Measurements from ENCODE around the gene DOK4. TPM values are rescaled to one million over a fixed set of nuclear protein-coding genes. Genes with fewer than 3 reads are reported as not detected.

DOK4 gene
- total RNA-seq, 2 experiments from 2014 or later = 2.4 to 2.9 TPM

DNA sequence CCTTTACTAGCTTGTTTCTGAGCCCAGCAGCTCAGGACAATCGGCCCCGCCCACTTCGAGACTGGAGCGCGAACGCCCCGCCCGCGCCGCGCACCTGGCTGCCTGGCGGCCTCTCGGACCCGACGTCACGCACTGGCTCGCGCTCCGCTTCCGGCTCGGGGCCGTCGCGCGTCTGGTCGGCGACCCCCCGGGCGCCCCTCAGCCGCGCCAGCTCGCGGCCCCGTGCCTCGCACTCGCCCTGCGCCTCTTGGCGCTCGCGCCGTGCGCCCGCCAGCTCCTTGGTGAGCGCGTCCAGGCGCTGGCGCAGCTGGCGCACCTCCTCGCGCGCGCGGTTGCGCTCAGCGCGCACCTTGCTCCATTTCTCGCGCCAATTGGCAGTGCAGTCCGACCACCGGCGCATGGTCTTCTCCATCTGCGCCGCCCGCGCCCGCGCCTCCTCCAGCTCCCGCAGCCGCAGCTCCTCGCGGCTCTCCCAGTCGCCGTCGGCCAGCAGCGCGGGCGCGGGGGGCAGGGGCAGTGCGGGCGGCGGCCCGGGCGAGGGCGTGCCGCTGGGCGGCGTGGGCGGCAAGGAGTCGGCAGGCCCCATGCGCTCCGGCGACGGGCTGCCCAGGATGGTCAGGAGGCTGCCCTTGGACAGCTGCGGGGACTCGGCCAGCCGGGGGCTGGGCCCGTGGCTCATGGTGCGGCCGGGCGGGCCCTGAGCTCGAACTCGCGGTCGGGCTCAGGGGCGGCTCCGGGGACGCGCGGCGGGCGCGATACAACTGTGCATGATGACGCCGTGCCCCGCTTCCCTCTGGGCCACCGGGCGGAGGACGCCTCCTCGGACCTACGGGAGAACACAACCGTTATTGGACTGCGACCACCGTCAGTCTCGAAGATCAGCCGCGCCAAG, 42.5 kb upstream of the DOK4 start:
- Mint-ChIP-seq H3K4me1 (ENCODE audit: low read depth) (peaks cover 45% of the 10 kb centered on the region), H3K4me3 (no peak overlapping the region), H3K27ac (no peak overlapping the region), H3K27me3 (no peaks in the 10 kb centered on the region), H3K36me3 (ENCODE audit: low read depth) (peaks cover 10% of the 10 kb centered on the region), H3K9me3 (no peaks in the 10 kb centered on the region)
- peaks cover 5% of the 10 kb centered on the region for H3K36me3 ChIP-seq (ENCODE audit: insufficient read depth, low read length)
- no peak for DNase-seq
- peaks cover 50% of the 10 kb centered on the region for H3K4me1 ChIP-seq (ENCODE audit: insufficient read depth, low read length)
- no peak overlapping the region for H3K4me3 ChIP-seq (ENCODE audit: low read length)
- POLR2A ChIA-PET = no interaction called here
- ATAC-seq (ENCODE audit: poor library complexity) = no peak
- intact Hi-C loops (cut with DNase I, micrococcal nuclease) = no loop called here
- TF ChIP-seq, protein P1, sequence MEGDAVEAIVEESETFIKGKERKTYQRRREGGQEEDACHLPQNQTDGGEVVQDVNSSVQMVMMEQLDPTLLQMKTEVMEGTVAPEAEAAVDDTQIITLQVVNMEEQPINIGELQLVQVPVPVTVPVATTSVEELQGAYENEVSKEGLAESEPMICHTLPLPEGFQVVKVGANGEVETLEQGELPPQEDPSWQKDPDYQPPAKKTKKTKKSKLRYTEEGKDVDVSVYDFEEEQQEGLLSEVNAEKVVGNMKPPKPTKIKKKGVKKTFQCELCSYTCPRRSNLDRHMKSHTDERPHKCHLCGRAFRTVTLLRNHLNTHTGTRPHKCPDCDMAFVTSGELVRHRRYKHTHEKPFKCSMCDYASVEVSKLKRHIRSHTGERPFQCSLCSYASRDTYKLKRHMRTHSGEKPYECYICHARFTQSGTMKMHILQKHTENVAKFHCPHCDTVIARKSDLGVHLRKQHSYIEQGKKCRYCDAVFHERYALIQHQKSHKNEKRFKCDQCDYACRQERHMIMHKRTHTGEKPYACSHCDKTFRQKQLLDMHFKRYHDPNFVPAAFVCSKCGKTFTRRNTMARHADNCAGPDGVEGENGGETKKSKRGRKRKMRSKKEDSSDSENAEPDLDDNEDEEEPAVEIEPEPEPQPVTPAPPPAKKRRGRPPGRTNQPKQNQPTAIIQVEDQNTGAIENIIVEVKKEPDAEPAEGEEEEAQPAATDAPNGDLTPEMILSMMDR (IDR thresholded peaks at IDR 0.05) = no peak
- H3K27ac ChIP-seq (ENCODE audit: low read depth in 1 of 2, low read length in 2 of 2) = no peak overlapping the region
- no peaks in the 10 kb centered on the region for H3K27me3 ChIP-seq (ENCODE audit: control insufficient read depth in 1 of 2, insufficient read depth in 2 of 2, low read length in 2 of 2)
- CTCF ChIA-PET = interaction anchor here (1.2 kb wide), 1 partner anchor 9 kb away, joined by 4 read pairs; no protein-coding TSS in a partner anchor
- no peaks in the 10 kb centered on the region for H3K9me3 ChIP-seq (ENCODE audit: control insufficient read depth in 1 of 2, insufficient read depth in 1 of 2, low read length in 2 of 2)

DNA sequence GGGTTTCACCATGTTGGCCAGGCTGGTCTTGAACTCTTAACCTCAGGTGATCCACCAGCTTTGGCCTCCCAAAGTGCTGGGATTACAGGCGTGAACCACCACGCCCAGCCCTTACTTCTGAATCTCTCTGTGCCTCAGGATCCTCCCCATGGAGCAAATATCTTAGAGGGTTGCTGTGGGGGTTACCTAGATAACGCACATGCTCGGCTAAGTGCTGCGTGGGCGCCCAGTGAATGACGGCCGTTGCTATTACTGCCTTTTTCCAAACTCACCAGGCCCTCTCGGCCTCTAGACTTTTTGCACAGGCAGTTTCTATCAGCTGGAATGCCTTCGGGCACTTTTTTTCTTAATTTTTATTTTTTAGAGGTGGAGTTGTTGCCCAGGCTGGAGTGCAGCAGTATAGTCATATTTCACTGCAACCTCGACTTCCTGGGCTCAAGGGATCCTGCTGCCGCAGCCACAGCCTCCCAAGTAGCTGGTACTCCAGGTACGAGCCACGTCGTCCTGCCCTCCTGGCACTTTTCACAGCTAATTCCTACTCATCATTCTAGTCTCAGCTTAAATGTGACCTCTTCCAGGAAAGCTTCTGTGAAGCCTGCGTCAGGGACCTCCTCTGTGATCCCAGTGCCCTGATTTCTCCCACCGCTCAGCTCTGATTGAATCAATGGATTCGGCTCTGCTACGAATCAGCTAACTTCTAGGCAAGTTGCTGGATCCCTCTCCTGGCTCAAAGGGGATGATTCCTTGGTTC, 41.5 kb upstream of the DOK4 start:
- CTCF ChIA-PET = interaction anchor here (1.2 kb wide), 1 partner anchor 8 kb away, joined by 4 read pairs; no protein-coding TSS in a partner anchor
- TF ChIP-seq, protein P1 (IDR thresholded peaks at IDR 0.05) = no peak
- no peaks in the 10 kb centered on the region for H3K9me3 Mint-ChIP-seq
- ATAC-seq (ENCODE audit: poor library complexity) (no peak), DNase-seq (no peak)
- Histone ChIP-seq H3K4me3 (ENCODE audit: low read length) (no peak overlapping the region), H3K36me3 (ENCODE audit: insufficient read depth, low read length) (peaks cover 5% of the 10 kb centered on the region), H3K9me3 (ENCODE audit: control insufficient read depth in 1 of 2, insufficient read depth in 1 of 2, low read length in 2 of 2) (no peaks in the 10 kb centered on the region), H3K27me3 (ENCODE audit: control insufficient read depth in 1 of 2, insufficient read depth in 2 of 2, low read length in 2 of 2) (no peaks in the 10 kb centered on the region), H3K27ac (ENCODE audit: low read depth in 1 of 2, low read length in 2 of 2) (no peak overlapping the region), H3K4me1 (ENCODE audit: insufficient read depth, low read length) (peaks cover 41% of the 10 kb centered on the region)
- intact Hi-C loops (cut with DNase I, micrococcal nuclease) = no loop called here
- peaks cover 36% of the 10 kb centered on the region for H3K4me1 Mint-ChIP-seq (ENCODE audit: low read depth)
- no peaks in the 10 kb centered on the region for H3K27me3 Mint-ChIP-seq
- H3K27ac Mint-ChIP-seq = no peak overlapping the region
- H3K36me3 Mint-ChIP-seq (ENCODE audit: low read depth) = peaks cover 10% of the 10 kb centered on the region
- POLR2A ChIA-PET = no interaction called here
- H3K4me3 Mint-ChIP-seq = no peak overlapping the region

DNA sequence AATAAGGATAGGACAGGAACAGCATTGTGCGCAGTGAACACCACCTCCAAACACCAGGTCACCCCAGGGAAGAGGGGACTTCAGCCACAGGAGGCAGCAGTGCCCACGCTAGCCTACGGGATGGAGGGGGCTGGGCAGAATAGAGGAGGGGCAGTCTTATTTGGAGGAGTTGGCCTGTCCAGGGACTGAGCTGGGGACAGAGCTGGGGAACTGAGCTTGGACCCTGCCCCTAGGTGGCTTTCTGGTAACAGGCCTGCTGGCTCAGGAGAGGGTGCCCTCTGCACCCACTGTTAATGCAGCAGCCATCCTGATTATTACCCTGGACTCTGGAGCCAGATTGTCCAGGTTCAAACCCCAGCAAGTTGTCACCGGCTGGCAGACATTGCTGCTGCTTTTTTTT, 40.7 kb upstream of the DOK4 start:
- ATAC-seq (ENCODE audit: poor library complexity) (no peak), DNase-seq (no peak)
- no peaks in the 10 kb centered on the region for H3K27me3 Mint-ChIP-seq
- H3K36me3 ChIP-seq (ENCODE audit: insufficient read depth, low read length) = peaks cover 5% of the 10 kb centered on the region
- ChIA-PET POLR2A (no interaction called here), CTCF (no interaction called here)
- peaks cover 28% of the 10 kb centered on the region for H3K4me1 Mint-ChIP-seq (ENCODE audit: low read depth)
- intact Hi-C loops (cut with DNase I, micrococcal nuclease) = no loop called here
- no peak overlapping the region for H3K27ac ChIP-seq (ENCODE audit: low read depth in 1 of 2, low read length in 2 of 2)
- no peaks in the 10 kb centered on the region for H3K9me3 Mint-ChIP-seq
- H3K36me3 Mint-ChIP-seq (ENCODE audit: low read depth) = peaks cover 10% of the 10 kb centered on the region
- H3K27me3 ChIP-seq (ENCODE audit: control insufficient read depth in 1 of 2, insufficient read depth in 2 of 2, low read length in 2 of 2) = no peaks in the 10 kb centered on the region
- TF ChIP-seq, protein P1 (IDR thresholded peaks at IDR 0.05) = no peak
- no peak overlapping the region for H3K4me3 ChIP-seq (ENCODE audit: low read length)
- H3K4me1 ChIP-seq (ENCODE audit: insufficient read depth, low read length) = peaks cover 33% of the 10 kb centered on the region
- no peak overlapping the region for H3K27ac Mint-ChIP-seq
- H3K4me3 Mint-ChIP-seq = no peak overlapping the region
- no peaks in the 10 kb centered on the region for H3K9me3 ChIP-seq (ENCODE audit: control insufficient read depth in 1 of 2, insufficient read depth in 1 of 2, low read length in 2 of 2)

Data from CD4-positive, alpha-beta T cell (primary cell).